H1 (cell line): ENCODE results near the gene PARP1. TPM values are rescaled to one million over a fixed set of nuclear protein-coding genes. Genes with fewer than 3 reads are reported as not detected.

ENCODE experiments used
- BACH1 ChIP-seq: IDR thresholded peaks from 2 replicates; pipeline ENCODE4 v1.6.1; 2012; ENCODE audit warnings: low read length, improper control_type of control experiment
- BCL11A ChIP-seq, 2 experiments: IDR thresholded peaks; one replicate each; pipeline ENCODE4 v1.6.1; 2011; ENCODE audit warnings: low read depth in 2 of 2, low read length in 2 of 2, mild to moderate bottlenecking in 2 of 2
- EZH2 ChIP-seq: fragments of 200-600 bp; sonication (generic); IDR thresholded peaks from 2 replicates; pipeline ENCODE4 v1.7.1; 2012; ENCODE audit warnings: low read depth, mild to moderate bottlenecking, moderate library complexity, low read length, inconsistent platforms; ENCODE audit not compliant: severe bottlenecking
- HDAC6 ChIP-seq: IDR thresholded peaks from one replicate; pipeline ENCODE4 v1.7.1; 2012; ENCODE audit warnings: low read depth, mild to moderate bottlenecking, inconsistent platforms, low read length, moderate library complexity
- NRF1 ChIP-seq: IDR thresholded peaks from 2 replicates; pipeline ENCODE4 v1.6.1; 2011; ENCODE audit warnings: mild to moderate bottlenecking, low read depth, low read length, improper control_type of control experiment
- SRF ChIP-seq: IDR thresholded peaks from 2 replicates; pipeline ENCODE4 v1.6.1; 2011; ENCODE audit warnings: mild to moderate bottlenecking, low read depth, low read length, moderate library complexity
- polyA plus RNA-seq, 7 experiments: library from polyadenylated mRNA; depleted of rRNA in 3 of 7; stranded (reverse) in 5 of 7; unstranded in 2 of 7; fragments of >200 nt in 5 of 7; fragments of 200-250 nt in 2 of 7; gene quantifications; 1 replicate in 5 of 7; 2 replicates in 1 of 7; 4 replicates in 1 of 7; pipeline versions ENCODE4 v1.2.1 to v1.2.3, GENCODE V29; 2011 to 2013; ENCODE audit warnings: missing spikeins in 2 of 7, mixed read lengths in 2 of 7
- total RNA-seq: library from RNA; stranded (reverse); fragmentation: NEBNext Ultra II Directional; extraction: Animal tissue kit (Norgen Biotek cat#: 25700); gene quantifications from 2 replicates; pipeline ENCODE4 v1.2.1, GENCODE V29; 2021

The PARP1 gene
- total and polyA plus RNA-seq, 2 of the 8 experiments (the other 6 are each of a cell fraction or from before 2014, with no cell fraction given): 416 to 441 TPM

DNA sequence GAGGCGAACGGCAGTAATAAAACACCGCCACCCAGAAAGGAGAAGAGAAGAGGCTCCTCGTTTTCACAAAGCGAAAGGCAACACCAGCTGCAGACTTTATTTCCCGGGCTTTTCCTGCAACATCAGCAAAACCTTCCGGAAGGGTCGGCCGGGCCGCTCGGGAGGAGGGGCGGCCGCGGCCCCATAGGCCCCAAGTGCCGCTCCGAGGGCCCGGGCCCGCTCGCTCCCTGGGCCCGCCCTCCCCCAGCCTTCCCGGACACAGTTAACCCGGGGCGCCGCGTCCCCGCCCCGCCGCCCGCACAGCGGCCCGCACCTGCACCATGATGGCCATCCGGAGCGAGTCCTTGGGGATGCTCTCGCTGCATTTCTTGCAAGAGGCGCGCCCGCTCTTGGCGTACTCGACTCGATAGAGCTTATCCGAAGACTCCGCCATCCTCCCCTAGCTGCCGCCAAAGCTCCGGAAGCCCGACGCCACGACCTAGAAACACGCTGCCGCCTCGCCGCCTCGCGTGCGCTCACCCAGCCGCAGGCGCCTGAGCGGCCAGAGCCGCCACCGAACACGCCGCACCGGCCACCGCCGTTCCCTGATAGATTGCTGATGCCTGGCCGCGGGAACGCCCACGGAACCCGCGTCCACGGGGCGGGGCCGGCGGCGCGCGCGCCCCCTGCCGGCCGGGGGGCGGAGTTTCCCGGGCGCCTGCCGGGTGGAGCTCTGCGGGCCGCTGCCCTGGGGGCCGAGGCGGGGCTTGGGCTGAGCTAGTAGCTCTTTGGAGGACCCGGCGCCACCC, at the start of gene PARP1 (continued):
- TF ChIP-seq HDAC6: no peak
- TF ChIP-seq BCL11A (IDR thresholded peaks at IDR 0.05; ENCODE audit: low read depth in 2 of 2, low read length in 2 of 2): no peak
- TF ChIP-seq SRF: peak; percentile 27; the same call in 1 of the 2 replicates
- peak; percentile 92 for TF ChIP-seq BACH1
- no peak for TF ChIP-seq EZH2
- no peak for TF ChIP-seq NRF1
